ENCODE measurements around the gene NUDT7. TPM values are rescaled to one million over a fixed set of nuclear protein-coding genes. Genes with fewer than 3 reads are reported as not detected.

Gene NUDT7
- total RNA-seq, 2 experiments from 2014 or later = 4.3 to 5.5 TPM

DNA sequence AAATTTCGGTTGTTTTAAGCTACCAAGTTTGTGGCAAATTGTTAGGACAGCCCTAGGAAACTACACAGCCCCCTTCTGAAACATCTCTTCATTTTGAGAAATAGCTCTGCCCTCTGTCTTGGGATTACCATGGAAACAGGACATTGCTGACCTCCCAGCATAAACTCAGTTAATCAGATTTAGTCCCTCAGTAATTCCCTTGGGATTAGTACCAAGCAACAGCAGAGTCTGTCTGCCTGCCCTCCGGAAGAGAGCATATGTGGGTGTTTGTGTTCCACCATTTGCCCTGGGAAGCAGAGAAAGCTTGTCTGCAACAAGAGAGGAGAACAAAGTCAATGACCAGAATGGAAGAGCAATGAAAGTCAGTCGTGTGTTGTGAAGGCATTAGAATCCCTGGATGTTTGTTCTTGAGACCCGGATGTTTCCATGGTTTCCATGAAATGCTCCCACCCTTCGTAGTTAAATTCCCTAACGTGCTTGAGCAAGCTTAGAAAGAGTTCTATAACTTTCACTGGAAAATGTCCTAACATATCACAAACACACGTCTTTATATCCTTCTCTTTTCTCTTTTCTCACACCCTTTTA is 26.2 kb downstream of the NUDT7 start:
- no peak overlapping the region for H3K4me3 Mint-ChIP-seq
- H3K27ac Mint-ChIP-seq = no peak overlapping the region
- H3K9me3 Mint-ChIP-seq = no peaks in the 10 kb centered on the region
- peaks cover 14% of the 10 kb centered on the region for H3K27me3 Mint-ChIP-seq
- no peak for DNase-seq
- no peaks in the 10 kb centered on the region for H3K4me1 Mint-ChIP-seq
- H3K36me3 Mint-ChIP-seq = no peaks in the 10 kb centered on the region

DNA sequence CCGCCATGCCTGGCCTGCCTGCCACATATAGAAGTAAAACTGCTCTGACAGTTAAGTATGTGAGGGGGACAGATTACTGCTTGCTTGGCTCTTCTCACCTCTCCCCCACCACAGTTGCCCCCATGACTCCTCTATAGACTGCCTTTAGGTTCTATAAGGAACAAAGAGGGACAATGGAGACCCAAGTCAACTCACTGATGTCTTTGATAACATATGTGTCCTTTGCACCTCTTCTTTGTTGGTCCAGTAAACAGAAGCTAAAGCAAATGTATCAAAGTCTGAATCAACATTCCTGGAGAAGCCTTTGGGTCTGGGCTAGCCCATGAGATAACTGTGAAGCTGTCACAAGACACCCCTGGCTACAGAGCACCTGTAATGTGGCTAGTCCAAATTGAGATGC is 27.1 kb downstream of the NUDT7 start:
- Mint-ChIP-seq H3K36me3 (no peaks in the 10 kb centered on the region), H3K27ac (no peak overlapping the region), H3K4me1 (no peaks in the 10 kb centered on the region), H3K9me3 (no peaks in the 10 kb centered on the region), H3K4me3 (no peak overlapping the region), H3K27me3 (peaks cover 14% of the 10 kb centered on the region)
- DNase-seq = no peak

DNA sequence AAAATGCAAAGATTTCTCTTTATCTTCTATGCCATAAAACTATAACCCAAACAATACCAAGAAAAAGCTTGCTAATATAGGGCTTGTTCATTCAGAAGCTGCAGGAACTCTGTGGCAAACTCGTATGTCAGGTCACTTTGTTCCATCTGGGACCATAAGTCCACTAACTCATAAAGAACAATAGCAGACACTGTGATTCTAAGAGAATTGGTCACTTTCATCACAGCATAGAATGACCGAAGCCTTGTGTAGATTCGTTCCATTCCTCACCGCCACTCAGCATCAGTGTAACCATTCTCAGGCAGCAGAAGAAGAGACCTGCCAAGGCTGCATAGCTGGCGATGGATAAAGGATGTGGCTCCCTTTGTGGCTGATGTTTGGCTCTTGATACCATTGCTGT is 35.7 kb downstream of the NUDT7 start:
- no peak overlapping the region for H3K4me3 Mint-ChIP-seq
- peaks cover 3% of the 10 kb centered on the region for H3K27me3 Mint-ChIP-seq
- H3K36me3 Mint-ChIP-seq = no peaks in the 10 kb centered on the region
- no peak for DNase-seq
- H3K27ac Mint-ChIP-seq = no peak overlapping the region
- H3K4me1 Mint-ChIP-seq = no peaks in the 10 kb centered on the region
- H3K9me3 Mint-ChIP-seq = no peaks in the 10 kb centered on the region

DNA sequence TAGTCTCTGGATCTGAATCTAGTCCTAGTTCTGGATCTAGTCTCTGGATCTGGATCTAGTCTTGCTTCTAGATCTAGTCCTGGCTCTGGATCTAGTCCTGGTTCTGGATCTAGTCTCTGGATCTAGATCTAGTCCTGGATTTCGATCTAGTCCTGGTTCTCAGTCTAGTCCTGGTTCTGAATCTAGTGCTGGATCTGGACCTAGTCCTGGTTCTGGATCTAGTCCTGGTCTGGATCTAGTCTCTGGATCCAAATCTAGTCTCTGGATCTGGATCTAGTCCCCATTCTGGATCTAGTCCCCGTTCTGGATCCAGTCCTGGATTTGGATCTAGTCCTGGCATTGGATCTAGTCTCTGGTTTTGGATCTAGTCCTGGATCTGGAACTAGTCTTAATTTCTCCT is 36.2 kb downstream of the NUDT7 start:
- no peaks in the 10 kb centered on the region for H3K9me3 Mint-ChIP-seq
- no peaks in the 10 kb centered on the region for H3K36me3 Mint-ChIP-seq
- H3K4me1 Mint-ChIP-seq = no peaks in the 10 kb centered on the region
- peaks cover 3% of the 10 kb centered on the region for H3K27me3 Mint-ChIP-seq
- no peak overlapping the region for H3K4me3 Mint-ChIP-seq
- H3K27ac Mint-ChIP-seq = no peak overlapping the region
- DNase-seq = no peak

DNA sequence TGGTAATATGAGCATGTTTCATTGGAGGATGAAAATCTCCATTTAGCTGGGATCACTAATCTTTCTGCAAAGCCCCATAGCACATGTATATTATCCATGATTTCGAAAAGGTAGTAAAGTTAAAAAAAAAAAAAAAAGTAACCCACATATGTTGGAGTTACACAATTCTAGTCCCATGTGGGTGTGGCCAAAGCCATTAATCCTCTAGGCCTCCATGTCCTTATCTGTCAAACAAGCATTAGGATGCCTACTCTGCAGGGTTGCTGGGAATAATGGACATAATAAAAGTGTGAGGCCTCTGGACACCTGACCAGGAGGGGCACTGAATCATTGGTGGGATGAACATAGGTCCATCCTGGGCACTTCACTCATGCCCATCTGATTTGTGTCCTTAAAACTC is 36.9 kb downstream of the NUDT7 start:
- Mint-ChIP-seq H3K4me1 (no peaks in the 10 kb centered on the region), H3K27me3 (peaks cover 3% of the 10 kb centered on the region), H3K36me3 (no peaks in the 10 kb centered on the region), H3K27ac (no peak overlapping the region), H3K4me3 (no peak overlapping the region), H3K9me3 (no peaks in the 10 kb centered on the region)
- no peak for DNase-seq

DNA sequence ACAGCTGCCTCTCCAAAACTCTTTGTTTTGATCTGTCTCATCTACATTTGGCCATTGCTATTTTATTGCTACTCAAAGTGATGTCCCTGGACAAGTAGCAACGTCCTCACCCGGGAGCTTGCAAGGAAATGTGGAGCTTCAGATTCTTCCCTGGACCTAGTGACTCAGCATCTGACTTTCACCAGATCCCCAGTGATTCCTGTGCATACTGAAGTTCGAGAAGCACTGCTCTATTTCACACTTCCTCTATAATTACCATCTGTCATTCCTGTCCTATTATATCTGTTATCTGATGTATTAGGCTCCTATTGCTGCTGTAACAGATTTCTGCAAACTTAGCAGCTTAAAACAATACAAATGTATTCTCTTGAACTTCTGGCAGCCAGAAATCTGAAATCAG is 37.5 kb downstream of the NUDT7 start:
- no peak overlapping the region for H3K27ac Mint-ChIP-seq
- H3K4me3 Mint-ChIP-seq = no peak overlapping the region
- no peaks in the 10 kb centered on the region for H3K9me3 Mint-ChIP-seq
- no peaks in the 10 kb centered on the region for H3K4me1 Mint-ChIP-seq
- H3K36me3 Mint-ChIP-seq = no peaks in the 10 kb centered on the region
- H3K27me3 Mint-ChIP-seq = peaks cover 3% of the 10 kb centered on the region
- no peak for DNase-seq

DNA sequence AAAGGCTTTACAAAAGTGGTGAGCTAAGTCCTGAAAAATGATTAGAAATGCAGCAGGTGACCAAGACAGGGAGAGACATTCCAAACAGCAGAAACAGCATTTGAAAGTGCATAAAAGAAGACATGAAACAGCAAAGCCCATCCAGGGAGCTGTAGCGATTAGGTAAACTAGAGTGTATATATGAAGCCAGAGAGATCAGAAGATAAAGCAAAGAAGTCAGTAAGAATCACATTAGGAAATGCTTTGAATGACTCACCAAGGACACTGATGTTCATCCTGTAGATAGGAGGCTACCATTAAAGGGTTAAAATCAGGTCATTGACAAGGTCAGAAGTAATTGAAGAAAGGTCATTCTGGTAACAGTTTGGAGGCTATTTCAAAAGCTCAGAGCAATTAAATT is 38.5 kb downstream of the NUDT7 start:
- H3K27me3 Mint-ChIP-seq = no peaks in the 10 kb centered on the region
- H3K4me1 Mint-ChIP-seq = no peaks in the 10 kb centered on the region
- no peaks in the 10 kb centered on the region for H3K36me3 Mint-ChIP-seq
- no peak overlapping the region for H3K4me3 Mint-ChIP-seq
- H3K9me3 Mint-ChIP-seq = no peaks in the 10 kb centered on the region
- H3K27ac Mint-ChIP-seq = no peak overlapping the region
- no peak for DNase-seq

DNA sequence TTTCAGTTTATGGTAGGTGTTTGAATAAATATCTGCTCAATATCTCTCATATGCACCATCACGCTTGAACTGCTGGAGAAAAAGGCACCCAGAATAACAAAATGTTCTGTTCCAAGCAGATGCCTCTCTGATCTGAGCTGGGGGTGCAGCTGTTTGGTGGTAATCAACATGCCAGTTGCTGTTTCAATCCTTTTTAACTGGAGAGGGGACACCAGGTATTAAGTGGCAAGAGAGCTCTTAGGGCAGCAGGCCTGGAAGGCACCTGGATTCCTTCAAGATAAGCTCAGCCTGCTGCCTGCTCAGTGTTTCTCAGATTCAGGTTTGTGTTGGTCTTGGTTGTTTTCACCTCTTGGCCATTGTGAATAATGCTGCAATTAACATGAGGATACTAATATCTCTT is 38.9 kb downstream of the NUDT7 start:
- Mint-ChIP-seq H3K9me3 (no peaks in the 10 kb centered on the region), H3K36me3 (no peaks in the 10 kb centered on the region), H3K27ac (no peak overlapping the region), H3K4me1 (no peaks in the 10 kb centered on the region), H3K27me3 (no peaks in the 10 kb centered on the region), H3K4me3 (no peak overlapping the region)
- no peak for DNase-seq

DNA sequence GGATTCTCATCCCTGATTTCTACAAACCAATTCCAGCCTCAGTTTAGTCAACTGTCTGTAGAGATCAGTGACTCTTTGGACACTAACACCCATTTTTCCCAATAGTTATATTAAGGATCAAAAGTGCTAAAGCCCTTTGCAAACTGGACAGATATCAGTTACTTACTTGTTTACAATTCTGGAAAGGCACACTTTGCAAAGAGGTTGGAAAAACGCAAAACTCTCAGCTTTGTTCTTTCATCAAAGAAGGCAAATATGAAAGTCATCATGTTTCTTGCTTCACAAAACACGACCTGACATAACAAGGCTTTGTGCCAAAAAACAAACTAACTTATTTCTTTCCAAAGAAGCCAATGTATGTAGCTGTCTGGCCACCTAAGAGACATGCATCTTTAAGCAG is 39.9 kb downstream of the NUDT7 start:
- Mint-ChIP-seq H3K36me3 (no peaks in the 10 kb centered on the region), H3K27me3 (no peaks in the 10 kb centered on the region), H3K4me3 (no peak overlapping the region), H3K4me1 (no peaks in the 10 kb centered on the region), H3K27ac (no peak overlapping the region), H3K9me3 (no peaks in the 10 kb centered on the region)
- no peak for DNase-seq

DNA sequence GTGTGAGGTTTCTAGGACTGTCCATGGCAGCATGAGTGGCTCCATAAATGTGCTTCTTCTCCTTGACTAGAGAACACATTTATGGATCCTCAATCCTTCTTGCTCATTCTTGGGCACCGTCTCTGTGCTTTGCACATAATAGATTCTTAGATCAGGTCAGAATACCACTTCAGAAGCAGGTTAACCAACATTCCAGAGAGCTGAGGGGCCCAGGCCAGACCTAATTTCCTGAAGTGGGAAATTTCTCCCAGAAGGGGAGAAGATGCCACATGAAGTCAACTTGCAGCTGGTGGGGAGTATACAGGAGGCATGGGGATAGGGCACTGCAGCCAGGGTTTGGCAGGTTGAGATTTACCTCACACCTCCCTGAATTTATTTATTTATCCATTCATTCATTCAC is 41.7 kb downstream of the NUDT7 start:
- H3K9me3 Mint-ChIP-seq = no peaks in the 10 kb centered on the region
- H3K27me3 Mint-ChIP-seq = peaks cover 4% of the 10 kb centered on the region
- no peaks in the 10 kb centered on the region for H3K4me1 Mint-ChIP-seq
- no peak for DNase-seq
- no peaks in the 10 kb centered on the region for H3K36me3 Mint-ChIP-seq
- H3K4me3 Mint-ChIP-seq = no peak overlapping the region
- no peak overlapping the region for H3K27ac Mint-ChIP-seq

DNA sequence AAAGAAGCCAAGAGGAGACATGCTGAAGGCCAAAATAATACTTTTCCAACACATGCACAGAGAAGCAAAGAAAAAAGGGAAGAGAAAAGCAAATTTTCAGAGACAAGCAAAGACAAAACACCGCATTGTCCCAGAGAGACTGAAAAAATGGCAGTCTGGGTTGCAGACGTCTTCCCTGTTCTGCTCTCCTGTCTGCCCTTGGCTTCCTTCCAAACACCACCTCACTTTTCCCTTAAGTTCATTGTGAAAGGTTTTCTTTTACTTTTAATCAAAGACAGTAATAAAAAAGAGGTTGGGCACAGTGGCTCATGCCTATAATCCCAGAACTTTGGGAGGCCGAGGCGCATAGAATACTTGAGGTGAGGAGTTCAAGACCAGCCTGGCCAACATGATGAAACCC is 44.9 kb downstream of the NUDT7 start:
- Mint-ChIP-seq H3K4me1 (no peaks in the 10 kb centered on the region), H3K9me3 (no peaks in the 10 kb centered on the region), H3K27me3 (peaks cover 7% of the 10 kb centered on the region), H3K27ac (no peak overlapping the region), H3K4me3 (no peak overlapping the region), H3K36me3 (no peaks in the 10 kb centered on the region)
- no peak for DNase-seq

DNA sequence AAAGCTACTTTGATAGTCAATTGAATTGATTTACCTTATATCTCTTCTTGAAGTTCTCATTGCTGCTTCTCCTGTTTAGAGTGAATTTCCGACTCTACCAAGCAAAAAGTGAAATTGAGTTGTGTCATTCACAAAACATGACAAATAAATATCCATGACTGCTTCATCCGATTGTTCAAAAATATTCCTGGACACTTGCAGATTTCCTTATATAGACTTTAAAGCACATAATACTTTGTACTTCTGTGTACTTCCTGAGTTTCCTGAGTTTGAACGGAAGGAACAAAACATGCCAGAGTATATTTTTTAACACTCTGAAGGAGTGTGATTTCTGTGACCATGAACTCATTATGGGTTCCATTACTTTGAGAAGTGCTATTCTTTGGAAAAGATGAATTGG is 45.5 kb downstream of the NUDT7 start:
- no peaks in the 10 kb centered on the region for H3K9me3 Mint-ChIP-seq

DNA sequence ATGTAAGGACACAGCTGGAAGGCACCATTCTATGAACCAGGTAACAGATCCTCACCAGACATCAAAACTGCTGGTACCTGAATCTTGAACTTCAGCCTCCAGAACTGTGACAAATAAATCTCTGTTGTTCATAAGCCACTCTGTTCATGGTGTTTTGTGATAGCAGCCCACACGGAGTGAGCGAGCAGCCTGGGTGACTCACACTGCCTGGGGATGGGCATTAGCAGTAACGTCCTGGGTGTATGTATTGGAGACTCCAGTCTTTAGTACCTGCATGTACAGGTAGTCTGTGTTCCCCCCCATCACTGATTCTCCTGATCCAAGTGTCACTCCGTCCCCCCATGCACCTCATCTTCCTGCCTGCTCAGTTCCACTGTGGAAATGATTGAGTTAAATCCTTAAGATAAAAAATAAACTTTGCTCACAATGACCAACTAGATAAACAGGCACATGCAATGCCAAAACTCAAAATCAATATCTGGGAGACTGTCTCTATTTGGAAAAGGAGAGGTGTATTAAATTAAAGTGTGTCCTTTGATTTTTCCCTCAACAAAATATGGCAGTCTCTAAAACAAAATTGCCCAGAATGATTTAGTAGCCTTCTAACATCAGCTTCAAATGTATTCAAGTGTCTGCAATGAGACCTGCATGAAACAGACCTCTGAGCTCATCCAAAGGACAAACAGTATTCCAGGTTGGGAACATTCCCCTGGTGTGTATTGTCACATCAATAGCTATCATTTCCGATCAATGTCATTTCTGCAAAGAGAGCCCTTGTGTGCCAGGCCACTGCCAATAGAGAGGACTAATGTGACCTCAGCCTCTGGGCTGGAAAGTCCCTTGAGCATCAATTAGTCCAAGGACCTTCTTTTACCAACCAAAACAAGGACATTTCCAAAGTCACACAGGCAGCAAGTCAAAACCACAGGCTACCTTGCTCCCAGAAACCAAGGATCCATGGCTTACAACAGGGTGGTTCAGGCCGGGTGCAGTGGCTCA is 53.9 kb downstream of the NUDT7 start:
- Mint-ChIP-seq H3K27ac (no peak overlapping the region), H3K27me3 (peaks cover 4% of the 10 kb centered on the region), H3K9me3 (no peaks in the 10 kb centered on the region), H3K4me1 (no peaks in the 10 kb centered on the region), H3K4me3 (no peak overlapping the region), H3K36me3 (no peaks in the 10 kb centered on the region)
- no peak for DNase-seq

More for the DNA sequence above, 45.5 kb downstream of the NUDT7 start:
- H3K36me3 Mint-ChIP-seq = no peaks in the 10 kb centered on the region
- no peaks in the 10 kb centered on the region for H3K4me1 Mint-ChIP-seq
- H3K4me3 Mint-ChIP-seq = no peak overlapping the region
- DNase-seq = no peak
- H3K27me3 Mint-ChIP-seq = peaks cover 7% of the 10 kb centered on the region
- no peak overlapping the region for H3K27ac Mint-ChIP-seq

DNA sequence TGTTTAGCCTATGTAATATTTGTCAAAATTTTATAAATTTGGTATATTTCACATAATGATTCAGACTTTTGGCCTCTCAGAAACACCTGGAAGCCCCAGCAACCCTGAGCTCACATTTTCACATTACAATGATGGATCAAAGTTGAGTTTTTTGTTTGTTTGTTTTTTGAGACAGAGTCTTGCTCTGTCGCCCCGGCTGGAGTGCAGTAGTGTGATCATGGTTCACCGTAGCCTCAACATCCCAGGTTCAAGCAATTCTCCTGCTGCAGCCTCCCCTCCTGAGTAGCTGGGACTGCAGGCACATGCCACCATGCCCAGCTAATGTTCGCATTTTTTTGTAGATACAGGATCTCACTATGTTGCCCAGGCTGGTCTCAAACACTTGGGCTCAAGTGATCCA is 55.4 kb downstream of the NUDT7 start:
- no peak overlapping the region for H3K4me3 Mint-ChIP-seq
- H3K9me3 Mint-ChIP-seq = no peaks in the 10 kb centered on the region
- no peaks in the 10 kb centered on the region for H3K36me3 Mint-ChIP-seq
- no peak overlapping the region for H3K27ac Mint-ChIP-seq
- H3K27me3 Mint-ChIP-seq = peaks cover 4% of the 10 kb centered on the region
- no peak for DNase-seq
- H3K4me1 Mint-ChIP-seq = no peaks in the 10 kb centered on the region

DNA sequence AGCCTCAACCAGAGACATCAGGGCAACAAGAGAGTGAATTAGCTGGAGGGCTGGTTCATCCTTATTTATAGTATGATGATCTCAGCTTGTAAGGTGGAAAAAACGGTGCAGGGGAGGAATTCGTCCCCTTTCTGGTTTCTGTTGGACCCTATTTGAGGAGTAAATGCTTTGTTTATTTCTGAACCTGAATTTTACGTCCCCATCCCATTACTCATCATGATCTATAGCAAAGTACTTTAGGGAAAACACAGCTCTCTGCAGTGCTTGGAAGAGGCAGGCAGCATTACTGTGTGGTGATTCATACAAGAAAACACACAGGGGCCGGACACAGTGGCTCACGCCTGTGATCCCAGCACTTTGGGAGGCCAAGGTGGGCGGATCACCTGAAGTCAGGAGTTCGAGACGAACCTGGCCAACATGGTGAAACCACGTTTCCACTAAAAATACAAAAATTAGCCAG is 58.1 kb downstream of the NUDT7 start:
- Mint-ChIP-seq H3K27ac (no peak overlapping the region), H3K9me3 (no peaks in the 10 kb centered on the region), H3K27me3 (peaks cover 6% of the 10 kb centered on the region), H3K36me3 (no peaks in the 10 kb centered on the region), H3K4me1 (no peaks in the 10 kb centered on the region), H3K4me3 (no peak overlapping the region)
- DNase-seq = no peak

DNA sequence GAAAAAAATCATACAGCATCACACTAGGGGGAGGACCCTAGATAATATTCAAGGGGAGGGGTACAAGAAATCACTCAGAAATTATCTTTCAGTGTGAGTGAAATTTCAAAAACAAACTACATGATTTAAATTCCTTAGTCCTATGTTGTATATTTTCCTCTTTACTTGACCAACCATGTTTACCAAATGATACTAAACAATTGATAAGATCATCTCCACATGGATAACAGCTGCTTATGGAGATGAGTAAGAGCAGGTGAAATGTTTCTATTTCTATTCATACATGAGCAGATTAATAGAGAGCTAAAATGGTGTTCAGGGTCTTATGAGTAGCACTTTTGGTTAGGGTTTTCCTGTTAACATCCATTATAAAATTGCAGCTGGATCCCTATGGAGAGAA is 58.8 kb downstream of the NUDT7 start:
- Mint-ChIP-seq H3K27ac (no peak overlapping the region), H3K4me1 (no peaks in the 10 kb centered on the region), H3K36me3 (no peaks in the 10 kb centered on the region), H3K27me3 (peaks cover 11% of the 10 kb centered on the region), H3K4me3 (no peak overlapping the region), H3K9me3 (no peaks in the 10 kb centered on the region)
- DNase-seq = no peak
